MCF 10A (cell line): Measurements from ENCODE around the gene ZNF668. TPM values are rescaled to one million over a fixed set of nuclear protein-coding genes. Genes with fewer than 3 reads are reported as not detected.
"Not testable (repeated sequence)": the region's sequence is repeated elsewhere in the genome, so short reads cannot be mapped to it uniquely, and the experiment has no call there.

Experiments
- BruUV-seq: library from RNA; stranded (reverse); fragments of 400-500 nt; replicated peaks from 2 replicates; lab custom pipeline; 2021; lab: Mats Ljungman, UMichigan
- CTCF ChIA-PET: fragments of 300-600 bp; sonication (Branson Sonifier 250); formaldehyde crosslinking; extraction: SDS; loops from one replicate; lab custom pipeline; 2021; ENCODE audit warnings: antibody characterized with exemption, inconsistent platforms; lab: Yijun Ruan, JAX
- POLR2A ChIA-PET: fragments of 300-600, 350-650 bp; sonication (Branson Sonifier 250); formaldehyde crosslinking; extraction: SDS; loops from one replicate; lab custom pipeline; 2020; ENCODE audit warnings: antibody characterized with exemption, inconsistent platforms; lab: Yijun Ruan, JAX
- DNase-seq: peaks from one replicate; pipeline ENCODE4 v3.0.0-alpha.2; 2018; ENCODE audit not compliant: unreplicated experiment
- H3K27ac Mint-ChIP-seq: one replicate; pipeline ENCODE4 v1.8.0; 2022; ENCODE audit warnings: mild to moderate bottlenecking, low read depth, mixed read lengths; ENCODE audit not compliant: unreplicated experiment
- H3K27me3 Mint-ChIP-seq: one replicate; pipeline ENCODE4 v1.8.0; 2022; ENCODE audit warnings: mixed read lengths; ENCODE audit not compliant: insufficient read depth, unreplicated experiment
- H3K36me3 Mint-ChIP-seq: one replicate; pipeline ENCODE4 v1.8.0; 2022; ENCODE audit warnings: mild to moderate bottlenecking, moderate library complexity, mixed read lengths; ENCODE audit not compliant: insufficient read depth, unreplicated experiment
- H3K4me1 Mint-ChIP-seq: one replicate; pipeline ENCODE4 v1.8.0; 2022; ENCODE audit warnings: mixed read lengths; ENCODE audit not compliant: insufficient read depth, unreplicated experiment
- H3K4me3 Mint-ChIP-seq: one replicate; pipeline ENCODE4 v1.8.0; 2022; ENCODE audit warnings: mild to moderate bottlenecking, moderate library complexity, mixed read lengths; ENCODE audit not compliant: unreplicated experiment
- H3K9me3 Mint-ChIP-seq: one replicate; pipeline ENCODE4 v1.8.0; 2022; ENCODE audit warnings: mixed read lengths; ENCODE audit not compliant: unreplicated experiment
- intact Hi-C: fragments of 100-400 bp; cut with micrococcal nuclease; formaldehyde crosslinking; loops from 2 replicates; pipeline ENCODE4 v1.14.1; 2022
- total RNA-seq: library from RNA; stranded (reverse); gene quantifications from 2 replicates; pipeline ENCODE4 v1.2.3, GENCODE V29; 2022
- TF ChIP-seq, protein P1 (sequence below): fragments of 200-600 bp; IDR thresholded peaks from one replicate; pipeline ENCODE4 v1.8.0; 2022; ENCODE audit warnings: antibody characterized with exemption, mild to moderate bottlenecking; ENCODE audit not compliant: unreplicated experiment

Gene ZNF668
- total RNA-seq, 1 experiment from 2014 or later = 11.9 TPM

GRCh38 chr16:31107465-31107867, 33.4 kb upstream of the ZNF668 start:
- Mint-ChIP-seq H3K4me1 (peaks cover 20% of the 10 kb centered on the region), H3K27ac (no peak overlapping the region), H3K36me3 (peaks cover 32% of the 10 kb centered on the region), H3K27me3 (no peaks in the 10 kb centered on the region), H3K9me3 (no peaks in the 10 kb centered on the region), H3K4me3 (peak overlapping the region; percentile 73)
- POLR2A ChIA-PET = interaction anchor here (0.6 to 1.9 kb wide), 4 partner anchors 10 to 769 kb away, joined by 3 to 10 read pairs (median 5); partner anchors contain the start of genes KAT8 and PRSS8
- CTCF ChIA-PET = interaction anchor here (0.6 to 0.9 kb wide), 3 partner anchors 9 to 35 kb away, joined by 3 to 5 read pairs (median 3); no protein-coding TSS in a partner anchor
- no peak for DNase-seq
- intact Hi-C loops = no loop called here
- no TSS peak for BruUV-seq
- TF ChIP-seq, protein P1, sequence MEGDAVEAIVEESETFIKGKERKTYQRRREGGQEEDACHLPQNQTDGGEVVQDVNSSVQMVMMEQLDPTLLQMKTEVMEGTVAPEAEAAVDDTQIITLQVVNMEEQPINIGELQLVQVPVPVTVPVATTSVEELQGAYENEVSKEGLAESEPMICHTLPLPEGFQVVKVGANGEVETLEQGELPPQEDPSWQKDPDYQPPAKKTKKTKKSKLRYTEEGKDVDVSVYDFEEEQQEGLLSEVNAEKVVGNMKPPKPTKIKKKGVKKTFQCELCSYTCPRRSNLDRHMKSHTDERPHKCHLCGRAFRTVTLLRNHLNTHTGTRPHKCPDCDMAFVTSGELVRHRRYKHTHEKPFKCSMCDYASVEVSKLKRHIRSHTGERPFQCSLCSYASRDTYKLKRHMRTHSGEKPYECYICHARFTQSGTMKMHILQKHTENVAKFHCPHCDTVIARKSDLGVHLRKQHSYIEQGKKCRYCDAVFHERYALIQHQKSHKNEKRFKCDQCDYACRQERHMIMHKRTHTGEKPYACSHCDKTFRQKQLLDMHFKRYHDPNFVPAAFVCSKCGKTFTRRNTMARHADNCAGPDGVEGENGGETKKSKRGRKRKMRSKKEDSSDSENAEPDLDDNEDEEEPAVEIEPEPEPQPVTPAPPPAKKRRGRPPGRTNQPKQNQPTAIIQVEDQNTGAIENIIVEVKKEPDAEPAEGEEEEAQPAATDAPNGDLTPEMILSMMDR = no peak

DNA sequence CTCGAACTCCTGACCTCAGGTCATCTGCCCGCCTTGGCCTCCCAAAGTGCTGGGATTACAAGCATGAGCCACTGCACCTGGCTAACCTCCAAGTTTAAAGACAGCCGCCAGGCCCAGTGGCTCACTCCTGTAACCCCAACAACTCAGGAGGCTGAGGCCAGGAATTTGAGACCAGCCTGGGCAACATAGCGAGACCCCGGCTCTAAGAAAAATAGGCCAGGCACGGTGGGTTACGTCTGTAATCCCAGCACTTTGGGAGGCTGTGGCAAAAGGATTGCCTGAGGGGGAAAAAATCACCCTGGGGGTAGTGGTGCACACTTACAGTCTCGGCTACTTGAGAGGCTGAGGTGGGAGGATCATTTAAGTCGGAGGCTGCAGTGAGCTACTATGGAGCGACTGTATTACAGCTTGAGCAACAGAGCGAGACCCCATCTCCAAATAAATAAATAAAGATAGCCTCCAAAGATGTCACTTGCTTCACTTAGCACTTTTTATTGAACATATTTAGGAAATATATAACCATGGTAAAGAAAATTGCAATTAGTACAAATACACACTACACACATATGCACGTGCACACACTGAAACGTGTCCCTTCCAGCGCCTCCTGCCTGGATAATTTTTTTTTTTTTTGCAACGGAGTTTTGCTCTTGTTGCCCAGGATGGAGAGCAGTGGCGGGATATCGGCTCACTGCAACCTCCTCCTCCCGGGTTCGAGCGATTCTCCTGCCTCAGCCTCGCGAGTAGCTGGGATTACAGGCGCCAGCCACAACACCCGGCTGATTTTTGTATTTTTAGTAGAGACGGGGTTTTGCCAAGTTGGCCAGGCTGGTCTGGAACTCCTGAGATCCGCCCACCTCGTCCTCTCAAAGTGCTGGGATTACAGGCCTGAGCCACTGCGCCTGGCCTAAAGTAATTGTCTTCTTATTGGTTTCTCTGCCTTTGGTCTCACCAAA, 32.7 kb upstream of the ZNF668 start:
- TF ChIP-seq, protein P1 = no peak
- no peak for DNase-seq
- H3K9me3 Mint-ChIP-seq = no peaks in the 10 kb centered on the region
- H3K4me1 Mint-ChIP-seq = peaks cover 20% of the 10 kb centered on the region
- CTCF ChIA-PET = interaction anchor here (0.6 to 0.9 kb wide), 4 partner anchors 14 to 171 kb away, joined by 3 to 5 read pairs (median 3); partner anchors contain the start of gene PRSS8
- POLR2A ChIA-PET = interaction anchor here (0.7 to 0.9 kb wide), 2 partner anchors 28 to 148 kb away, joined by 3 read pairs; no protein-coding TSS in a partner anchor
- intact Hi-C loops = no loop called here
- BruUV-seq = no TSS peak
- H3K27me3 Mint-ChIP-seq = no peaks in the 10 kb centered on the region
- H3K36me3 Mint-ChIP-seq = peaks cover 31% of the 10 kb centered on the region
- no peak overlapping the region for H3K27ac Mint-ChIP-seq
- no peak overlapping the region for H3K4me3 Mint-ChIP-seq

DNA sequence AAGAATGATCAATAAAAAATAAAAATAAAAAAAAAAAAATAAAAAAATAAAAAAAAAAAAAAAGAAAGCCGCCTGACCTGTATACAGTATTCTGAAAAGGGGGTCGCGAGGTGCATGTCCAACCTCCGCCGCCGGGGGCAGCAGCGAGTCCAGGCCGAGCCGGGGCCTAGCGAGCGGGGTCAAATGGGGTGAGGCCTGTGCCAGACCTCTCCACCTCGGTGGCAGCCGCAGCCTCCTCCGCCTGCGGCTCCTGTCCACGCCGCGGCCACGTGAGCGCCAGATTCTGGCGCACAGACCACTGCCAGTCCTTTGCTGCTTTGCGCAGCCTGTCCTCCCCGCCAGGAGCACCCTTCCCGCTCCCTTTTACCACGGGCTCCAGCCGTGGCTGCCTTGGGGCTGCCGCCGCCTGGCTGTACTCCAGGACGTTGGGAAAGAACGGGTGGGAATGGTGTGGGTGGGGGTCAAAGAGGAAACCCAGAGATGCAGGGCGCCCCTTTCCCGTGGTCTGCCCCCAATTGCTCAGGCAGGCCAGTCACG, 31.7 kb upstream of the ZNF668 start:
- BruUV-seq = no TSS peak
- intact Hi-C loops = loop anchor here (2.0 kb wide), 1 partner anchor 37 kb away; no protein-coding TSS in a partner anchor
- H3K9me3 Mint-ChIP-seq = no peaks in the 10 kb centered on the region
- H3K27me3 Mint-ChIP-seq = no peaks in the 10 kb centered on the region
- H3K27ac Mint-ChIP-seq = no peak overlapping the region
- peaks cover 20% of the 10 kb centered on the region for H3K4me1 Mint-ChIP-seq
- POLR2A ChIA-PET = no interaction called here
- peak; percentile 69 for DNase-seq
- TF ChIP-seq, protein P1 = peak; percentile 77
- peaks cover 20% of the 10 kb centered on the region for H3K36me3 Mint-ChIP-seq
- CTCF ChIA-PET = no interaction called here
- H3K4me3 Mint-ChIP-seq = no peak overlapping the region

DNA sequence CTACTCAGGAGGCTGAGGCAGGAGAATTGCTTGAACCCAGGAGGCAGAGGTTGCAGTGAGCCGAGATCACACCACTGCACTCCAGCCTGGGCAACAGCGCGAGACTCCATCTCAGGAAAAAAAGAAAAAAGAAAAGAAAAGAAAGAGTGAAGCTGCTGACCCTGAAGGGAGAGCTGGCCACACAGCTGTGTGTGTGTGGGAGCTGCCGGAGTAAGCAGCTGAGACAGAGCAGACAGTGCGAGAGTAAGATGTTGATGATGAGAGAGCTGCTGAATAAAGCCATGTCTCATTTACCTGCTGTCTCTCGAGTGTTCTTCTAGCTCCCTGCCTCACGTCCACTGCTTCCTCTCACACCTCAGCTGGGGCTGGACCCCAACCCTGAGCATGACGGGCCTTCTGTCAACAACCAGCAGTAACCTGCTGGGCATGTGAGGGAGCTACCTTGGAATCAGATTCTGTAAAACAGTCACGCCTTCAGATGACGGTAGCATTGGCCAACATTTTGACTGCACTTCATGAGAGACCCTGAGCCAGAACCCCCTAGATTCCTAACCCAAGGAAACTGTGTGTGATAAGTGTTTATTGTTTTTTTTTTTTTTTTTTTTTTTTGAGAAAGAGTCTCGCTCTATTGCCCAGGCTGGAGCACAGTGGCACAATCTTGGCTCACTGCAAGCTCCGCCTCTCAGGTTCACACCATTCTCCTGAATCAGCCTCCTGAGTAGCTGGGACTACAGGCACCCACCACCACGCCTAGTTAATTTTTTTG, 27.0 kb upstream of the ZNF668 start:
- intact Hi-C loops, H3K4me1 Mint-ChIP-seq, H3K27ac Mint-ChIP-seq, H3K9me3 Mint-ChIP-seq, DNase-seq, BruUV-seq, H3K27me3 Mint-ChIP-seq, H3K4me3 Mint-ChIP-seq: not testable (repeated sequence)
- CTCF ChIA-PET = interaction anchor here (0.6 to 3.3 kb wide), 10 partner anchors 34 to 355 kb away, joined by 3 to 20 read pairs (median 3); partner anchors contain the start of genes HSD3B7 and PRSS8
- peaks cover 13% of the 10 kb centered on the region for H3K36me3 Mint-ChIP-seq
- POLR2A ChIA-PET = interaction anchor here (1.8 to 2.9 kb wide), 2 partner anchors 17 to 79 kb away, joined by 5 to 19 read pairs; partner anchors contain the start of gene KAT8
